Body of pancreas (tissue), 4 donors: ENCODE measurements around the gene SLC12A9. TPM values are rescaled to one million over a fixed set of nuclear protein-coding genes. Genes with fewer than 3 reads are reported as not detected.

Experiments
- ATAC-seq: fragments of 150-250 bp; one replicate; pipeline ENCODE4 v1.9.1; 2016
- DNase-seq, 4 donors: peaks; one replicate each; pipeline ENCODE4 v3.0.0-alpha.2; 2019
- H3K27ac ChIP-seq, 4 donors: fragments of 200-600 bp; sonication (generic); 1 replicate in 3 of 4; 2 replicates in 1 of 4; pipeline versions ENCODE4 v1.5.1 to v1.6.1; 2016 to 2019; ENCODE audit warnings: mild to moderate bottlenecking in 1 of 4, mixed read lengths in 1 of 4, moderate library complexity in 1 of 4
- H3K27me3 ChIP-seq, 2 donors: fragments of 200-600 bp; sonication (generic); one replicate each; pipeline ENCODE4 v1.6.0; 2016; ENCODE audit warnings: mild to moderate bottlenecking in 1 of 2
- H3K36me3 ChIP-seq, 2 donors: fragments of 200-600 bp; sonication (generic); replicated peaks in 1 of 2; 2 replicates each; pipeline ENCODE4 v1.5.1; 2016; ENCODE audit warnings: low read depth in 2 of 2; ENCODE audit not compliant: insufficient read depth in 1 of 2
- H3K4me1 ChIP-seq: fragments of 200-600 bp; sonication (generic); one replicate; pipeline ENCODE4 v1.6.0; 2016
- H3K4me3 ChIP-seq, 2 donors: fragments of 200-600 bp; sonication (generic); 1 replicate in 1 of 2; 2 replicates in 1 of 2; pipeline ENCODE4 v1.5.1; 2016 to 2019
- H3K9me3 ChIP-seq, 3 donors: fragments of 200-600 bp; sonication (generic); 1 replicate in 2 of 3; 2 replicates in 1 of 3; pipeline ENCODE4 v1.5.1; 2016
- POLR2A ChIP-seq, 3 donors: fragments of 450-650 bp; IDR thresholded peaks; one replicate each; pipeline ENCODE4 v1.6.1; 2016; ENCODE audit warnings: antibody characterized with exemption in 3 of 3, mild to moderate bottlenecking in 2 of 3
- WGBS, 2 donors: methylation state at CpG; one replicate each; pipeline ENCODE4 v1.1.5; 2017; 5-methylcytosine and 5-hydroxymethylcytosine counted together
- intact Hi-C: fragments of 100-400 bp; cut with DNase I; formaldehyde crosslinking; loops from one replicate; pipeline ENCODE4 v1.15.1; 2023
- total RNA-seq, 2 donors: library from RNA; depleted of rRNA; stranded (reverse); fragments of >200 nt; gene quantifications; one replicate each; pipeline ENCODE4 v1.1.0, GENCODE V29; 2016
- TF ChIP-seq, protein P1 (sequence below), 7 experiments: fragments of 450-650 bp in 4 of 7; fragments of 200-600 bp in 3 of 7; sonication (generic) in 3 of 7; IDR thresholded peaks; one replicate each; pipeline ENCODE4 v1.5.1; 2016 to 2019; ENCODE audit warnings: antibody characterized with exemption in 7 of 7

Gene SLC12A9
- total RNA-seq, 2 donors from 2014 or later = 12.7 to 38.9 TPM

GRCh38 chr7:100825215-100825671 is 27.3 kb upstream of the SLC12A9 start:
- H3K36me3 ChIP-seq = peaks cover 0 to 5% of the 10 kb centered on the region in 2 donors
- WGBS, 2 donors = 19 to 21% methylated on average over 13 to 16 of the region's 16 CpGs
- ATAC-seq = no peak
- peaks cover 45% of the 10 kb centered on the region for H3K4me1 ChIP-seq
- TF ChIP-seq POLR2A (IDR thresholded peaks at IDR 0.05) = peak in 2 of 3 donors; percentile 24 to 33
- TF ChIP-seq, protein P1, sequence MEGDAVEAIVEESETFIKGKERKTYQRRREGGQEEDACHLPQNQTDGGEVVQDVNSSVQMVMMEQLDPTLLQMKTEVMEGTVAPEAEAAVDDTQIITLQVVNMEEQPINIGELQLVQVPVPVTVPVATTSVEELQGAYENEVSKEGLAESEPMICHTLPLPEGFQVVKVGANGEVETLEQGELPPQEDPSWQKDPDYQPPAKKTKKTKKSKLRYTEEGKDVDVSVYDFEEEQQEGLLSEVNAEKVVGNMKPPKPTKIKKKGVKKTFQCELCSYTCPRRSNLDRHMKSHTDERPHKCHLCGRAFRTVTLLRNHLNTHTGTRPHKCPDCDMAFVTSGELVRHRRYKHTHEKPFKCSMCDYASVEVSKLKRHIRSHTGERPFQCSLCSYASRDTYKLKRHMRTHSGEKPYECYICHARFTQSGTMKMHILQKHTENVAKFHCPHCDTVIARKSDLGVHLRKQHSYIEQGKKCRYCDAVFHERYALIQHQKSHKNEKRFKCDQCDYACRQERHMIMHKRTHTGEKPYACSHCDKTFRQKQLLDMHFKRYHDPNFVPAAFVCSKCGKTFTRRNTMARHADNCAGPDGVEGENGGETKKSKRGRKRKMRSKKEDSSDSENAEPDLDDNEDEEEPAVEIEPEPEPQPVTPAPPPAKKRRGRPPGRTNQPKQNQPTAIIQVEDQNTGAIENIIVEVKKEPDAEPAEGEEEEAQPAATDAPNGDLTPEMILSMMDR (IDR thresholded peaks at IDR 0.05) = no peak
- H3K27me3 ChIP-seq = no peaks in the 10 kb centered on the region
- no peaks in the 10 kb centered on the region for H3K9me3 ChIP-seq
- intact Hi-C loops = no loop called here
- DNase-seq = no peak
- peak overlapping the region in 3 of 4 donors; percentile 36 to 79 (median 73) for H3K27ac ChIP-seq
- H3K4me3 ChIP-seq = no peak overlapping the region

DNA sequence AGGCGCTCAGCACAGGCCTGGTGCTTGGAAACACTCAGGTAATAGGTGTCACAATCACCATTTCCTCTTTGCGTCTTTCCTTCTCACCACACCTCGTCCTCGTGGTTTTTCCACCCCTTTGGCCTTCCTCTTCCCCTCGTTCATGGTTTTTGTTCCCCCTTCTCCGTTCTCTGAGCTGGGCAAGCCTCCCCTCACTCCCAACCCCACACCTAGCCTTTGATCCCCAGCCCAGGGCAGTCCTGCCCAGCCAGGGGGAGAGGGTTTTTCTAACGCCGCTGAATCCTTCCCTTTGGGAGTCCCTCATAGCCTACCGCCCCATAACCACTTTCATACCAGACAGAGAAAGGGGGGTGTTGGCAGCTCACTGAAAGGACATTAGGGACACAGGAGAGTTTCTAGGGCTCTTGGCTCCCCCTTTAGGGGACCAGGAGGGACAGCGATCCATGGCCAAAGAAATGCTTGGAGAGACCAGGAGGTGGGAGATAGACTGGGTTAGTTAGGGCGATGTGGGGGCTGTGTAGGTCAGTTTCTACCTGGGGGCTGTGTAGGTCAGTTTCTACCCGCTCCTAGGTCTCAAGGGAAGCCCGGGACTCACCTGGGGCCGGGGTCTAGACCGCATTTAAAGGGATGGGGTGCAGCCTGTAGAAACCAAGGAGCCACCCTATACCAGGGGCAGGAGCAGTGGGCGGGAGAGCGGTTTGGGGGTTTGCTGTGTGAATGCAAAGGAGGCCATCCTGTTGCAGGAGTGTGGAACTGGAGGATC is 26.6 kb upstream of the SLC12A9 start:
- DNase-seq = peak in 1 of 4 donors; percentile 29
- 12 to 16% methylated on average over 14 to 17 of the region's 17 CpGs for WGBS, 2 donors
- H3K27ac ChIP-seq = peak overlapping the region in 3 of 4 donors; percentile 73 to 79 (median 74)
- no peaks in the 10 kb centered on the region for H3K9me3 ChIP-seq
- no peaks in the 10 kb centered on the region for H3K27me3 ChIP-seq
- no peak for TF ChIP-seq POLR2A (IDR thresholded peaks at IDR 0.05)
- TF ChIP-seq, protein P1 (IDR thresholded peaks at IDR 0.05) = peak in 3 of 7 experiments; percentile 28 to 36 (median 31)
- peaks cover 0 to 5% of the 10 kb centered on the region in 2 donors for H3K36me3 ChIP-seq
- ATAC-seq = no peak
- H3K4me1 ChIP-seq = peaks cover 50% of the 10 kb centered on the region
- intact Hi-C loops = no loop called here
- peak overlapping the region; percentile 48 to 56 for H3K4me3 ChIP-seq

- H3K36me3 ChIP-seq = peaks cover 0 to 5% of the 10 kb centered on the region in 2 donors
- intact Hi-C loops = no loop called here
- H3K4me1 ChIP-seq = peaks cover 56% of the 10 kb centered on the region
- WGBS, 2 donors = 0 to 5% methylated on average over 9 to 65 of the region's 71 CpGs
- peak; percentile 49 for ATAC-seq
- peak overlapping the region; percentile 48 to 56 for H3K4me3 ChIP-seq
- TF ChIP-seq POLR2A (IDR thresholded peaks at IDR 0.05) = no peak
- TF ChIP-seq, protein P1 (IDR thresholded peaks at IDR 0.05) = no peak
- H3K27me3 ChIP-seq = no peaks in the 10 kb centered on the region
- no peaks in the 10 kb centered on the region for H3K9me3 ChIP-seq
- DNase-seq = peak in 1 of 4 donors; percentile 36
- H3K27ac ChIP-seq = peak overlapping the region; percentile 73 to 82 (median 76)
These were observed 25.8 kb upstream of the SLC12A9 start for GRCh38 chr7:100826514-100827329.

- H3K36me3 ChIP-seq = peaks cover 0 to 3% of the 10 kb centered on the region in 2 donors
- H3K27ac ChIP-seq = peak within 1 kb of the TSS; percentile 73 to 82 (median 76)
- ATAC-seq = peak; percentile 77
- TF ChIP-seq, protein P1 (IDR thresholded peaks at IDR 0.05) = peak in 3 of 7 experiments; percentile 14 to 23 (median 17)
- peak; percentile 20 to 43 (median 41) for TF ChIP-seq POLR2A (IDR thresholded peaks at IDR 0.05)
- intact Hi-C loops = no loop called here
- no peaks in the 10 kb centered on the region for H3K9me3 ChIP-seq
- H3K4me1 ChIP-seq = peaks cover 63% of the 10 kb centered on the region
- H3K4me3 ChIP-seq = peak within 1 kb of the TSS; percentile 48 to 56
- peak; percentile 78 to 88 (median 87) for DNase-seq
- 1 to 2% methylated on average over 24 to 60 of the region's 80 CpGs for WGBS, 2 donors
- no peaks in the 10 kb centered on the region for H3K27me3 ChIP-seq
These were observed 24.9 kb upstream of the SLC12A9 start, which contains the start of gene EPHB4 for GRCh38 chr7:100827330-100828226. EPHB4 (minus strand) TSS chr7:100827523; CDS start chr7:100827030, 493 bp downstream.
